Measurements from ENCODE around the gene FCRL1.

Gene FCRL1

DNA sequence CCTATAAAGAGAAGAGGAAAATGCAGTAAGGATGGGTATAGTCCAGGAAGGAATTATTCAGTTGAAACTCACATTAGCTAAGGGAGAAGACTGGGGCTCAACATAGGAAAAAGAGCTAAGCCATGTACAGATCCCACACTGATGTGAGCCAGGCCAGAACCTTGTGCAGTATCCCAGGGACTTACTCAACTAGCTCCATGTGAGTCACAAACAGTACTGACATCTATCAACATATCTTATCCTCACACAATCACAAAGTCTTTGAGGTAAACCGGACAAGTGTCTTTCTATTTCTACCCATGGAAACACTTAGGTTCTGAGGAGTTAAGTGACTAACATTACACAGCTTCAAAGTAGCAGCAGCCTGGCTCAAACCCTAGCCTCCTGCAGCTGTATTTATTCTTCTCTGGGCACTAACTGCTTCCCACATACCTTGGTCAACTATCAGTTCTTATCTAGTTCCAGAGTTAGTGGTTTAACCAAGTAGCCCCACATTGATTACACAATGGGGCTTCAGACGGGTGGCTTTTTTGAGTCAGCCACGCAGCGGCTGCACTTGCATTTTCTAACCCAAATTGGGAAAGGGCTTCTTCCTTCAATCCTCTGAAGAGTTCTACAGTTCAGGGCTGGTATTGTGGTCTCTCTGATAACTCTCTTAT, 12.2 kb upstream of the FCRL1 start:
- H3K4me1 ChIP-seq (ENCODE audit: insufficient read depth, low read length, poor library complexity, severe bottlenecking), result no peaks in the 10 kb centered on the region
- no peaks in the 10 kb centered on the region for H4K20me1 ChIP-seq (ENCODE audit: insufficient read depth, low read length, poor library complexity, severe bottlenecking)
- H2AFZ ChIP-seq (ENCODE audit: low read length), result no peak overlapping the region
- H3K4me3 ChIP-seq (ENCODE audit: low read length, poor library complexity, severe bottlenecking), result no peak overlapping the region
- H3K9me3 ChIP-seq (ENCODE audit: insufficient read depth, low read depth, low read length), result no peaks in the 10 kb centered on the region
- no peak for TF ChIP-seq EZH2phosphoT487 (IDR thresholded peaks at IDR 0.05; ENCODE audit: borderline replicate concordance)
- TF ChIP-seq, protein P1, sequence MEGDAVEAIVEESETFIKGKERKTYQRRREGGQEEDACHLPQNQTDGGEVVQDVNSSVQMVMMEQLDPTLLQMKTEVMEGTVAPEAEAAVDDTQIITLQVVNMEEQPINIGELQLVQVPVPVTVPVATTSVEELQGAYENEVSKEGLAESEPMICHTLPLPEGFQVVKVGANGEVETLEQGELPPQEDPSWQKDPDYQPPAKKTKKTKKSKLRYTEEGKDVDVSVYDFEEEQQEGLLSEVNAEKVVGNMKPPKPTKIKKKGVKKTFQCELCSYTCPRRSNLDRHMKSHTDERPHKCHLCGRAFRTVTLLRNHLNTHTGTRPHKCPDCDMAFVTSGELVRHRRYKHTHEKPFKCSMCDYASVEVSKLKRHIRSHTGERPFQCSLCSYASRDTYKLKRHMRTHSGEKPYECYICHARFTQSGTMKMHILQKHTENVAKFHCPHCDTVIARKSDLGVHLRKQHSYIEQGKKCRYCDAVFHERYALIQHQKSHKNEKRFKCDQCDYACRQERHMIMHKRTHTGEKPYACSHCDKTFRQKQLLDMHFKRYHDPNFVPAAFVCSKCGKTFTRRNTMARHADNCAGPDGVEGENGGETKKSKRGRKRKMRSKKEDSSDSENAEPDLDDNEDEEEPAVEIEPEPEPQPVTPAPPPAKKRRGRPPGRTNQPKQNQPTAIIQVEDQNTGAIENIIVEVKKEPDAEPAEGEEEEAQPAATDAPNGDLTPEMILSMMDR (conservative IDR thresholded peaks at IDR 0.05; ENCODE audit: low read length), result no peak
- H3K36me3 ChIP-seq (ENCODE audit: insufficient read depth, low read length), result no peaks in the 10 kb centered on the region
- no peaks in the 10 kb centered on the region for H3K79me2 ChIP-seq (ENCODE audit: insufficient read depth, low read length)
- H3K9ac ChIP-seq (ENCODE audit: low read depth, low read length, poor library complexity, severe bottlenecking), result no peak overlapping the region
- H3K9me2 ChIP-seq (replicated peaks; ENCODE audit: low read depth, low read length), result no peaks in the 10 kb centered on the region
- H3F3A ChIP-seq (ENCODE audit: low read depth), result no peaks in the 10 kb centered on the region
- H3K27me3 ChIP-seq (ENCODE audit: insufficient read depth, low read length, poor library complexity, severe bottlenecking), result no peaks in the 10 kb centered on the region
- no peak overlapping the region for H3K4me2 ChIP-seq (ENCODE audit: low read depth, low read length, poor library complexity, severe bottlenecking)

DNA sequence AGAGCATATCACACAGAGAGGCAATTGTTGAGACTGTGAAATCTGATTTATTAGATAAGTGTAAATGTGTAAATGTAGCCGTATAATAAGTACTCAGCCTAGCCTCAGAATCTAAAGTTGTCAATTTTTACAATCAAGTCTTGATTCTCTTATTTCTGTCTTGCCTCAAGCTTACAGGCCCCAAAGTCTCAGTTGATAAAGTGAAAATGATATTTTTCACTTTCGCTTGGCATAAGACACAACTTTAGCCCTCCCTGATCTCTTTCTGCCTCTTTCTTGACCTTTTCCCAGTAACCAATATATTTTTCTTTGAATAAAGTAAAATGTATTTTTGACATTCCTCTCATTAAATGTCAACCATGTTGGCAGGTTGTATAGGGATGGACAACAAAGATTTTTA, 11.0 kb upstream of the FCRL1 start:
- H3K4me3 ChIP-seq (ENCODE audit: low read length, poor library complexity, severe bottlenecking), result no peak overlapping the region
- no peaks in the 10 kb centered on the region for H3K27me3 ChIP-seq (ENCODE audit: insufficient read depth, low read length, poor library complexity, severe bottlenecking)
- no peaks in the 10 kb centered on the region for H3K36me3 ChIP-seq (ENCODE audit: insufficient read depth, low read length)
- H3K4me2 ChIP-seq (ENCODE audit: low read depth, low read length, poor library complexity, severe bottlenecking), result no peak overlapping the region
- H3K9me2 ChIP-seq (replicated peaks; ENCODE audit: low read depth, low read length), result no peaks in the 10 kb centered on the region
- H3K9ac ChIP-seq (ENCODE audit: low read depth, low read length, poor library complexity, severe bottlenecking), result no peak overlapping the region
- no peaks in the 10 kb centered on the region for H3F3A ChIP-seq (ENCODE audit: low read depth)
- no peak overlapping the region for H2AFZ ChIP-seq (ENCODE audit: low read length)
- H3K79me2 ChIP-seq (ENCODE audit: insufficient read depth, low read length), result no peaks in the 10 kb centered on the region
- no peaks in the 10 kb centered on the region for H3K9me3 ChIP-seq (ENCODE audit: insufficient read depth, low read depth, low read length)
- TF ChIP-seq, protein P1 (conservative IDR thresholded peaks at IDR 0.05; ENCODE audit: low read length), result no peak
- TF ChIP-seq EZH2phosphoT487 (IDR thresholded peaks at IDR 0.05; ENCODE audit: borderline replicate concordance), result no peak
- H4K20me1 ChIP-seq (ENCODE audit: insufficient read depth, low read length, poor library complexity, severe bottlenecking), result no peaks in the 10 kb centered on the region
- H3K4me1 ChIP-seq (ENCODE audit: insufficient read depth, low read length, poor library complexity, severe bottlenecking), result no peaks in the 10 kb centered on the region

DNA sequence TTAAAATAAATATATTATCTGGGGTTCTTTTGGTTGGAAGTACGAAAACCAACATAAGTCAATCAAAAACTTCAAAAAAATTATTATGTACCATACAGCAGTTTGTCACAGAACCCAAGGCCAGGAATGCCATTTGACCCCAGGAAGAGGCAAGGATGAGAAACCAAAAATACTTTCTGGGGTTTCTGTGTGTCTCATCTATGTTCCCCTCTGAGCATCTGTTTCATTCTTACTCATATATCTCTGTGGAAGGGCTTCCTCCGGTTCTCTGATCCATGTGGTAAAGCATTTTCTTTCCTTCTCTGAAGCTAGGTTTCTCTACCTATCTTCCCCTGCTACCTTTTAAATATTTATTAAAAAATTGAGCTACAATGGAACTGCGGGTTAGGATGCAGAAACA, 9.8 kb upstream of the FCRL1 start:
- H4K20me1 ChIP-seq (ENCODE audit: insufficient read depth, low read length, poor library complexity, severe bottlenecking), result no peaks in the 10 kb centered on the region
- no peaks in the 10 kb centered on the region for H3K9me3 ChIP-seq (ENCODE audit: insufficient read depth, low read depth, low read length)
- no peaks in the 10 kb centered on the region for H3K27me3 ChIP-seq (ENCODE audit: insufficient read depth, low read length, poor library complexity, severe bottlenecking)
- no peak overlapping the region for H3K4me2 ChIP-seq (ENCODE audit: low read depth, low read length, poor library complexity, severe bottlenecking)
- no peaks in the 10 kb centered on the region for H3K4me1 ChIP-seq (ENCODE audit: insufficient read depth, low read length, poor library complexity, severe bottlenecking)
- no peaks in the 10 kb centered on the region for H3K36me3 ChIP-seq (ENCODE audit: insufficient read depth, low read length)
- no peak overlapping the region for H3K9ac ChIP-seq (ENCODE audit: low read depth, low read length, poor library complexity, severe bottlenecking)
- H3K79me2 ChIP-seq (ENCODE audit: insufficient read depth, low read length), result no peaks in the 10 kb centered on the region
- no peak overlapping the region for H3K4me3 ChIP-seq (ENCODE audit: low read length, poor library complexity, severe bottlenecking)
- TF ChIP-seq, protein P1 (conservative IDR thresholded peaks at IDR 0.05; ENCODE audit: low read length), result no peak
- no peak for TF ChIP-seq EZH2phosphoT487 (IDR thresholded peaks at IDR 0.05; ENCODE audit: borderline replicate concordance)
- H2AFZ ChIP-seq (ENCODE audit: low read length), result no peak overlapping the region
- no peaks in the 10 kb centered on the region for H3F3A ChIP-seq (ENCODE audit: low read depth)
- no peaks in the 10 kb centered on the region for H3K9me2 ChIP-seq (replicated peaks; ENCODE audit: low read depth, low read length)
